ENCODE results near the gene SPTBN1. TPM values are rescaled to one million over a fixed set of nuclear protein-coding genes. Genes with fewer than 3 reads are reported as not detected.
A peak's percentile ranks its signal among the peaks of the same experiment; 100 is the strongest.

Gene SPTBN1
- total and polyA plus RNA-seq, 2 of the 13 experiments (the other 11 are each of a cell fraction or from before 2014, with no cell fraction given) = 123 to 299 TPM

DNA sequence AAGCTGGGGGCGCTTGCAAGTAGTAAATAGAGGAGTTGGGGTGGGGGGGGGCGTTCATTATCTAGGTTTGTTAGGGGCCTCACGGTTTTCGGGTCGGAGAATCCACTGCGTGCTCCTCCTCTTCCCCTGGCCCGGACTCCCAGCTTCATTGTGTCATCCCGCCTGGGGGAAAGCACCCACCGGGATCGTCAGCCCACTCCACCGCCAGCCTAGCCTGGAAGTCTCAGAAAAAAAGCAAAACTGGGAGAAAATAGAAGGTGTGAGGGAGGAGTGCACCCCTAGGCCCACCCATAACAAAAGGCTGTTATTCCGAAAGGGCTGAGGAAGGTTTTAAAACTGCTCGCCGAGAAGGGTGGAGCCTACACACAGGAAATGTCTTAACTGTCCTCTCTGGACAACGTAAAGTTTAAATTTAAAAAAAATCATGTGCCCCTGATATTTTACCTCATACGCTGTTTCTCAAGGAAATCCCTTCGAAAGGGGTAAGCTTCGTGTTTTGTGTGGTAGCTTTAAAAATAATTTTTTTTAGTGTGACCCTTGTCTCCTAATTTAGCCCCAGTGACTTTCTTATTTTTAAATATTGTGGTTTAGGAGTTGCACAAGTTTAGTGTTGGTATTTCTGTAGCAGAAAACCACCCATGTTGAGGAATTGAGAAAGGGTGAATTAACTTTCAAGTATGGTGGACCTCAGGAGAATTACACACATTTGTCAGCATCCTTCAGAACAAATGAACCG, 104.2 kb downstream of the SPTBN1 start (continued):
- TF ChIP-seq, protein P1, sequence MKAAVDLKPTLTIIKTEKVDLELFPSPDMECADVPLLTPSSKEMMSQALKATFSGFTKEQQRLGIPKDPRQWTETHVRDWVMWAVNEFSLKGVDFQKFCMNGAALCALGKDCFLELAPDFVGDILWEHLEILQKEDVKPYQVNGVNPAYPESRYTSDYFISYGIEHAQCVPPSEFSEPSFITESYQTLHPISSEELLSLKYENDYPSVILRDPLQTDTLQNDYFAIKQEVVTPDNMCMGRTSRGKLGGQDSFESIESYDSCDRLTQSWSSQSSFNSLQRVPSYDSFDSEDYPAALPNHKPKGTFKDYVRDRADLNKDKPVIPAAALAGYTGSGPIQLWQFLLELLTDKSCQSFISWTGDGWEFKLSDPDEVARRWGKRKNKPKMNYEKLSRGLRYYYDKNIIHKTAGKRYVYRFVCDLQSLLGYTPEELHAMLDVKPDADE (CRISPR knock-in tag; IDR thresholded peaks at IDR 0.05) = 0 out of 2 replicates have a peak, but pooled peaks have one; percentile 19
- TF ChIP-seq ZNF652 (CRISPR knock-in tag; IDR thresholded peaks at IDR 0.05; ENCODE audit: borderline replicate concordance, low read depth) (no peak), ZNF841 (CRISPR knock-in tag; IDR thresholded peaks at IDR 0.05; ENCODE audit: borderline replicate concordance) (no peak), POLR2AphosphoS2 (IDR thresholded peaks at IDR 0.05; ENCODE audit: low read depth, low read length) (no peak), EHMT2 (IDR thresholded peaks at IDR 0.05; ENCODE audit: borderline replicate concordance, low read depth, low read length) (no peak), ZNF264 (CRISPR knock-in tag; IDR thresholded peaks at IDR 0.05) (no peak), SAP130 (CRISPR knock-in tag; IDR thresholded peaks at IDR 0.05; ENCODE audit: low read depth) (peak; percentile 18), ZNF75D (CRISPR knock-in tag; IDR thresholded peaks at IDR 0.05; ENCODE audit: borderline replicate concordance) (no peak), FIP1L1 (IDR thresholded peaks at IDR 0.05; ENCODE audit: borderline replicate concordance, insufficient read depth, low read depth, low read length) (no peak), AGO2 (optimal IDR thresholded peaks at IDR 0.05; ENCODE audit: low read depth, low read length) (peak; percentile 21), PHF8 (CRISPR knock-in tag; IDR thresholded peaks at IDR 0.05) (no peak), RAD21 (CRISPR knock-in tag; IDR thresholded peaks at IDR 0.05) (no peak), SALL1 (CRISPR knock-in tag; IDR thresholded peaks at IDR 0.05) (peak; percentile 19; the same call in 1 of the 2 replicates), NKX3-1 (CRISPR knock-in tag; IDR thresholded peaks at IDR 0.05) (no peak)
- TF ChIP-seq, protein P2, sequence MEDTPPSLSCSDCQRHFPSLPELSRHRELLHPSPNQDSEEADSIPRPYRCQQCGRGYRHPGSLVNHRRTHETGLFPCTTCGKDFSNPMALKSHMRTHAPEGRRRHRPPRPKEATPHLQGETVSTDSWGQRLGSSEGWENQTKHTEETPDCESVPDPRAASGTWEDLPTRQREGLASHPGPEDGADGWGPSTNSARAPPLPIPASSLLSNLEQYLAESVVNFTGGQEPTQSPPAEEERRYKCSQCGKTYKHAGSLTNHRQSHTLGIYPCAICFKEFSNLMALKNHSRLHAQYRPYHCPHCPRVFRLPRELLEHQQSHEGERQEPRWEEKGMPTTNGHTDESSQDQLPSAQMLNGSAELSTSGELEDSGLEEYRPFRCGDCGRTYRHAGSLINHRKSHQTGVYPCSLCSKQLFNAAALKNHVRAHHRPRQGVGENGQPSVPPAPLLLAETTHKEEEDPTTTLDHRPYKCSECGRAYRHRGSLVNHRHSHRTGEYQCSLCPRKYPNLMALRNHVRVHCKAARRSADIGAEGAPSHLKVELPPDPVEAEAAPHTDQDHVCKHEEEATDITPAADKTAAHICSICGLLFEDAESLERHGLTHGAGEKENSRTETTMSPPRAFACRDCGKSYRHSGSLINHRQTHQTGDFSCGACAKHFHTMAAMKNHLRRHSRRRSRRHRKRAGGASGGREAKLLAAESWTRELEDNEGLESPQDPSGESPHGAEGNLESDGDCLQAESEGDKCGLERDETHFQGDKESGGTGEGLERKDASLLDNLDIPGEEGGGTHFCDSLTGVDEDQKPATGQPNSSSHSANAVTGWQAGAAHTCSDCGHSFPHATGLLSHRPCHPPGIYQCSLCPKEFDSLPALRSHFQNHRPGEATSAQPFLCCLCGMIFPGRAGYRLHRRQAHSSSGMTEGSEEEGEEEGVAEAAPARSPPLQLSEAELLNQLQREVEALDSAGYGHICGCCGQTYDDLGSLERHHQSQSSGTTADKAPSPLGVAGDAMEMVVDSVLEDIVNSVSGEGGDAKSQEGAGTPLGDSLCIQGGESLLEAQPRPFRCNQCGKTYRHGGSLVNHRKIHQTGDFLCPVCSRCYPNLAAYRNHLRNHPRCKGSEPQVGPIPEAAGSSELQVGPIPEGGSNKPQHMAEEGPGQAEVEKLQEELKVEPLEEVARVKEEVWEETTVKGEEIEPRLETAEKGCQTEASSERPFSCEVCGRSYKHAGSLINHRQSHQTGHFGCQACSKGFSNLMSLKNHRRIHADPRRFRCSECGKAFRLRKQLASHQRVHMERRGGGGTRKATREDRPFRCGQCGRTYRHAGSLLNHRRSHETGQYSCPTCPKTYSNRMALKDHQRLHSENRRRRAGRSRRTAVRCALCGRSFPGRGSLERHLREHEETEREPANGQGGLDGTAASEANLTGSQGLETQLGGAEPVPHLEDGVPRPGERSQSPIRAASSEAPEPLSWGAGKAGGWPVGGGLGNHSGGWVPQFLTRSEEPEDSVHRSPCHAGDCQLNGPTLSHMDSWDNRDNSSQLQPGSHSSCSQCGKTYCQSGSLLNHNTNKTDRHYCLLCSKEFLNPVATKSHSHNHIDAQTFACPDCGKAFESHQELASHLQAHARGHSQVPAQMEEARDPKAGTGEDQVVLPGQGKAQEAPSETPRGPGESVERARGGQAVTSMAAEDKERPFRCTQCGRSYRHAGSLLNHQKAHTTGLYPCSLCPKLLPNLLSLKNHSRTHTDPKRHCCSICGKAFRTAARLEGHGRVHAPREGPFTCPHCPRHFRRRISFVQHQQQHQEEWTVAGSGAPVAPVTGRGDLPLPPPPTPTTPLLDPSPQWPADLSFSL (CRISPR knock-in tag; IDR thresholded peaks at IDR 0.05) = no peak
- TF ChIP-seq, protein P3, sequence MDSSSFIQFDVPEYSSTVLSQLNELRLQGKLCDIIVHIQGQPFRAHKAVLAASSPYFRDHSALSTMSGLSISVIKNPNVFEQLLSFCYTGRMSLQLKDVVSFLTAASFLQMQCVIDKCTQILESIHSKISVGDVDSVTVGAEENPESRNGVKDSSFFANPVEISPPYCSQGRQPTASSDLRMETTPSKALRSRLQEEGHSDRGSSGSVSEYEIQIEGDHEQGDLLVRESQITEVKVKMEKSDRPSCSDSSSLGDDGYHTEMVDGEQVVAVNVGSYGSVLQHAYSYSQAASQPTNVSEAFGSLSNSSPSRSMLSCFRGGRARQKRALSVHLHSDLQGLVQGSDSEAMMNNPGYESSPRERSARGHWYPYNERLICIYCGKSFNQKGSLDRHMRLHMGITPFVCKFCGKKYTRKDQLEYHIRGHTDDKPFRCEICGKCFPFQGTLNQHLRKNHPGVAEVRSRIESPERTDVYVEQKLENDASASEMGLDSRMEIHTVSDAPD (CRISPR knock-in tag; IDR thresholded peaks at IDR 0.05) = no peak
- TF ChIP-seq, protein P4, sequence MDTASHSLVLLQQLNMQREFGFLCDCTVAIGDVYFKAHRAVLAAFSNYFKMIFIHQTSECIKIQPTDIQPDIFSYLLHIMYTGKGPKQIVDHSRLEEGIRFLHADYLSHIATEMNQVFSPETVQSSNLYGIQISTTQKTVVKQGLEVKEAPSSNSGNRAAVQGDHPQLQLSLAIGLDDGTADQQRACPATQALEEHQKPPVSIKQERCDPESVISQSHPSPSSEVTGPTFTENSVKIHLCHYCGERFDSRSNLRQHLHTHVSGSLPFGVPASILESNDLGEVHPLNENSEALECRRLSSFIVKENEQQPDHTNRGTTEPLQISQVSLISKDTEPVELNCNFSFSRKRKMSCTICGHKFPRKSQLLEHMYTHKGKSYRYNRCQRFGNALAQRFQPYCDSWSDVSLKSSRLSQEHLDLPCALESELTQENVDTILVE (CRISPR knock-in tag; IDR thresholded peaks at IDR 0.05) = no peak; the same call in 1 of the 2 replicates
- TF ChIP-seq, protein P5, sequence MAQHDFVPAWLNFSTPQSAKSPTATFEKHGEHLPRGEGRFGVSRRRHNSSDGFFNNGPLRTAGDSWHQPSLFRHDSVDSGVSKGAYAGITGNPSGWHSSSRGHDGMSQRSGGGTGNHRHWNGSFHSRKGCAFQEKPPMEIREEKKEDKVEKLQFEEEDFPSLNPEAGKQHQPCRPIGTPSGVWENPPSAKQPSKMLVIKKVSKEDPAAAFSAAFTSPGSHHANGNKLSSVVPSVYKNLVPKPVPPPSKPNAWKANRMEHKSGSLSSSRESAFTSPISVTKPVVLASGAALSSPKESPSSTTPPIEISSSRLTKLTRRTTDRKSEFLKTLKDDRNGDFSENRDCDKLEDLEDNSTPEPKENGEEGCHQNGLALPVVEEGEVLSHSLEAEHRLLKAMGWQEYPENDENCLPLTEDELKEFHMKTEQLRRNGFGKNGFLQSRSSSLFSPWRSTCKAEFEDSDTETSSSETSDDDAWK (CRISPR knock-in tag; IDR thresholded peaks at IDR 0.05) = no peak
